GM23338 (cell line): Measurements from ENCODE around the gene PHOX2A. TPM values are rescaled to one million over a fixed set of nuclear protein-coding genes. Genes with fewer than 3 reads are reported as not detected.
A peak's percentile ranks its signal among the peaks of the same experiment; 100 is the strongest.

Experiments
- ATAC-seq: fragments of 200-7000 bp; cut with Tn5 transposase; 3 replicates; pipeline ENCODE4 v1.9.1; 2020
- DNase-seq: peaks from one replicate; pipeline ENCODE4 v3.0.0-alpha.2; 2015; ENCODE audit warnings: low spot score
- H2AFZ ChIP-seq: fragments of 200-600 bp; sonication (generic); 2 replicates; pipeline ENCODE4 v1.8.0; 2016; ENCODE audit warnings: antibody characterized with exemption, mild to moderate bottlenecking, moderate library complexity
- H3F3A ChIP-seq: fragments of 200-600 bp; sonication (generic); replicated peaks from 2 replicates; pipeline ENCODE4 v1.8.0; 2017; ENCODE audit warnings: antibody characterized with exemption, mixed run types, low read depth
- H3K27ac ChIP-seq: fragments of 200-600 bp; sonication (generic); 2 replicates; pipeline ENCODE4 v1.6.1; 2016; ENCODE audit warnings: low read depth
- H3K27me3 ChIP-seq: fragments of 200-600 bp; sonication (generic); 2 replicates; pipeline ENCODE4 v1.8.0; 2016; ENCODE audit warnings: mild to moderate bottlenecking, mixed run types, moderate library complexity; ENCODE audit not compliant: insufficient read depth
- H3K36me3 ChIP-seq: fragments of 200-600 bp; sonication (generic); 2 replicates; pipeline ENCODE4 v1.8.0; 2016; ENCODE audit warnings: mild to moderate bottlenecking; ENCODE audit not compliant: insufficient read depth
- H3K4me1 ChIP-seq: fragments of 200-600 bp; sonication (generic); 2 replicates; pipeline ENCODE4 v1.8.0; 2016; ENCODE audit warnings: mild to moderate bottlenecking, moderate library complexity; ENCODE audit not compliant: insufficient read depth
- H3K4me2 ChIP-seq: fragments of 200-600 bp; sonication (generic); 2 replicates; pipeline ENCODE4 v1.7.1; 2017; ENCODE audit warnings: mixed run types
- H3K4me3 ChIP-seq: fragments of 200-600 bp; sonication (generic); 2 replicates; pipeline ENCODE4 v1.6.1; 2016; ENCODE audit warnings: mixed run types
- H3K79me2 ChIP-seq: fragments of 200-600 bp; sonication (generic); replicated peaks from 2 replicates; pipeline ENCODE4 v1.8.0; 2017; ENCODE audit warnings: mild to moderate bottlenecking; ENCODE audit not compliant: insufficient read depth
- H3K9me2 ChIP-seq: fragments of 200-600 bp; sonication (generic); 2 replicates; pipeline ENCODE4 v1.8.0; 2017; ENCODE audit not compliant: insufficient read depth
- H4K20me1 ChIP-seq: fragments of 200-600 bp; sonication (generic); replicated peaks from 2 replicates; pipeline ENCODE4 v1.8.0; 2017; ENCODE audit warnings: mild to moderate bottlenecking; ENCODE audit not compliant: insufficient read depth
- H3K27ac Mint-ChIP-seq: 2 replicates; pipeline ENCODE4 v1.8.0; 2020; ENCODE audit warnings: inconsistent platforms, mild to moderate bottlenecking, moderate library complexity, mixed read lengths
- H3K27me3 Mint-ChIP-seq: 3 replicates; pipeline ENCODE4 v1.8.0; 2022; ENCODE audit warnings: low read depth, mild to moderate bottlenecking, moderate library complexity, mixed read lengths, inconsistent platforms; ENCODE audit not compliant: insufficient read depth, poor library complexity
- H3K36me3 Mint-ChIP-seq: 3 replicates; pipeline ENCODE4 v1.8.0; 2021; ENCODE audit warnings: low read depth, mild to moderate bottlenecking, inconsistent platforms, moderate library complexity, mixed read lengths
- H3K4me1 Mint-ChIP-seq: 3 replicates; pipeline ENCODE4 v1.8.0; 2020; ENCODE audit warnings: mild to moderate bottlenecking, inconsistent platforms, mixed read lengths
- H3K4me3 Mint-ChIP-seq: 3 replicates; pipeline ENCODE4 v1.8.0; 2021; ENCODE audit warnings: moderate library complexity, mild to moderate bottlenecking, inconsistent platforms, mixed read lengths
- H3K9me3 Mint-ChIP-seq: 3 replicates; pipeline ENCODE4 v1.8.0; 2020; ENCODE audit warnings: moderate library complexity, mild to moderate bottlenecking, inconsistent platforms, mixed read lengths
- CREB1 ChIP-seq: fragments of 250-450 bp; sonication (Bioruptor Pico); IDR thresholded peaks from 2 replicates; pipeline ENCODE4 v1.5.0; 2020; ENCODE audit warnings: low read depth, mild to moderate bottlenecking, moderate library complexity
- CTCF ChIP-seq, 2 experiments: fragments of 200-600 bp in 1 of 2; sonication (generic) in 1 of 2; conservative IDR thresholded peaks; 2 replicates each; pipeline versions ENCODE4 v1.5.1 to v1.6.1; 2016 to 2017; ENCODE audit warnings: antibody characterized with exemption in 2 of 2, low read depth in 2 of 2, mild to moderate bottlenecking in 2 of 2, moderate library complexity in 1 of 2
- EZH2 ChIP-seq: fragments of 200-600 bp; sonication (generic); IDR thresholded peaks from one replicate; pipeline ENCODE4 v1.8.0; 2017; ENCODE audit warnings: antibody characterized with exemption, mild to moderate bottlenecking, low read depth; ENCODE audit not compliant: unreplicated experiment
- EZH2phosphoT487 ChIP-seq: fragments of 200-600 bp; sonication (generic); IDR thresholded peaks from one replicate; pipeline ENCODE4 v1.8.1; 2018; ENCODE audit warnings: antibody characterized with exemption; ENCODE audit not compliant: unreplicated experiment
- POLR2AphosphoS5 ChIP-seq: IDR thresholded peaks from 2 replicates; pipeline ENCODE4 v1.6.1; 2016; ENCODE audit warnings: antibody characterized with exemption, low read depth
- REST ChIP-seq: IDR thresholded peaks from one replicate; pipeline ENCODE4 v1.6.1; 2018; ENCODE audit warnings: antibody characterized with exemption; ENCODE audit not compliant: unreplicated experiment
- ZNF114 ChIP-seq: fragments of 250-450 bp; sonication (Bioruptor Pico); IDR thresholded peaks from 2 replicates; pipeline ENCODE4 v1.5.0; 2020; ENCODE audit warnings: mild to moderate bottlenecking, moderate library complexity
- ZNF462 ChIP-seq: fragments of 250-450 bp; sonication (Bioruptor Pico); IDR thresholded peaks from 2 replicates; pipeline ENCODE4 v1.5.0; 2020; ENCODE audit warnings: mild to moderate bottlenecking, moderate library complexity
- polyA plus RNA-seq: library from polyadenylated mRNA; unstranded; fragments of >200 nt; fragmentation: Nextera tagmentation; extraction: Ambion mirVana; gene quantifications from 2 replicates; pipeline ENCODE4 v1.2.1, GENCODE V29; 2016
- total RNA-seq: library from RNA; depleted of rRNA; stranded (reverse); fragments of >200 nt; shearing (Covaris generic); gene quantifications from 2 replicates; pipeline ENCODE4 v1.2.3, GENCODE V29; 2014

Gene PHOX2A
- total and polyA plus RNA-seq, 2 experiments from 2014 or later = 0.31 TPM; not detected in 1

- peak overlapping the region; percentile 60 for H3K4me3 ChIP-seq
- H3K36me3 ChIP-seq = no peaks in the 10 kb centered on the region
- H4K20me1 ChIP-seq = peaks cover 10% of the 10 kb centered on the region
- ATAC-seq (peak; percentile 0; the same call in 1 of the 3 replicates), DNase-seq (peak; percentile 28)
- peak; percentile 92 for TF ChIP-seq EZH2phosphoT487
- TF ChIP-seq REST = no peak
- peaks cover 20% of the 10 kb centered on the region for H3K36me3 Mint-ChIP-seq
- no peak overlapping the region for H3K27ac Mint-ChIP-seq
- H3K4me1 Mint-ChIP-seq = peaks cover 43% of the 10 kb centered on the region
- peaks cover 54% of the 10 kb centered on the region for H3K27me3 Mint-ChIP-seq
- H3K27ac ChIP-seq = no peak overlapping the region
- peak overlapping the region; percentile 77 for H3K4me3 Mint-ChIP-seq
- peaks cover 67% of the 10 kb centered on the region for H3K27me3 ChIP-seq
- no peaks in the 10 kb centered on the region for H3K79me2 ChIP-seq
- peaks cover 27% of the 10 kb centered on the region for H3K4me1 ChIP-seq
- no peaks in the 10 kb centered on the region for H3K9me2 ChIP-seq
- peak overlapping the region; percentile 94 for H3K4me2 ChIP-seq
- H2AFZ ChIP-seq = peak overlapping the region; percentile 84; the same call in 1 of the 2 replicates
- H3K9me3 Mint-ChIP-seq = peaks cover 4% of the 10 kb centered on the region; the same call in 2 of the 3 replicates
- 0 out of 2 replicates have a peak, but pooled peaks cover 9% of the 10 kb centered on the region for H3F3A ChIP-seq
Observed at GRCh38 chr11:72239849-72240460, 4.0 kb downstream of the PHOX2A start.

- H3K27ac ChIP-seq = no peak overlapping the region
- H3K36me3 ChIP-seq = no peaks in the 10 kb centered on the region
- peak overlapping the region; percentile 94 for H3K4me2 ChIP-seq
- DNase-seq = peak; percentile 78
- Mint-ChIP-seq H3K27me3 (peaks cover 54% of the 10 kb centered on the region), H3K27ac (no peak overlapping the region), H3K36me3 (peaks cover 26% of the 10 kb centered on the region), H3K4me1 (peaks cover 38% of the 10 kb centered on the region), H3K4me3 (peak overlapping the region; percentile 77), H3K9me3 (peaks cover 4% of the 10 kb centered on the region; the same call in 2 of the 3 replicates)
- H2AFZ ChIP-seq = no peak overlapping the region
- H3K79me2 ChIP-seq = no peaks in the 10 kb centered on the region
- peak overlapping the region; percentile 60 for H3K4me3 ChIP-seq
- peaks cover 10% of the 10 kb centered on the region for H4K20me1 ChIP-seq
- TF ChIP-seq POLR2AphosphoS5 = peak; percentile 56; the same call in 1 of the 2 replicates
- peak; percentile 71 for TF ChIP-seq EZH2
- peak; percentile 44 for TF ChIP-seq EZH2phosphoT487
- no peak for TF ChIP-seq CTCF (conservative IDR thresholded peaks at IDR 0.05; ENCODE audit: low read depth in 2 of 2)
- no peak for TF ChIP-seq CREB1 (CRISPR knock-in tag)
- no peak for TF ChIP-seq ZNF114 (CRISPR knock-in tag)
- TF ChIP-seq ZNF462 = no peak
- H3K9me2 ChIP-seq = no peaks in the 10 kb centered on the region
- H3F3A ChIP-seq = 0 out of 2 replicates have a peak, but pooled peaks cover 4% of the 10 kb centered on the region
- peak; percentile 2 for ATAC-seq
- peaks cover 26% of the 10 kb centered on the region for H3K4me1 ChIP-seq
- peaks cover 61% of the 10 kb centered on the region for H3K27me3 ChIP-seq
Observed at GRCh38 chr11:72239313-72239848, 4.6 kb downstream of the PHOX2A start.
